Sigmoid colon (tissue), 7 donors: ENCODE measurements around the gene ATP11B. TPM values are rescaled to one million over a fixed set of nuclear protein-coding genes. Genes with fewer than 3 reads are reported as not detected.

Experiments
- DNase-seq: peaks from one replicate; pipeline ENCODE4 v3.0.0-alpha.2; 2019
- H3K27ac ChIP-seq, 4 donors: fragments of 200-600 bp; sonication (generic); one replicate each; pipeline ENCODE4 v1.5.1; 2016 to 2019; ENCODE audit warnings: mild to moderate bottlenecking in 1 of 4
- H3K27me3 ChIP-seq, 3 donors: fragments of 200-600 bp; sonication (generic); one replicate each; pipeline ENCODE4 v1.5.1; 2019; ENCODE audit warnings: mild to moderate bottlenecking in 1 of 3
- H3K36me3 ChIP-seq, 4 donors: fragments of 200-600 bp; sonication (generic); one replicate each; pipeline ENCODE4 v1.5.1; 2016 to 2019
- H3K4me1 ChIP-seq, 4 donors: fragments of 200-600 bp; sonication (generic); one replicate each; pipeline ENCODE4 v1.5.1; 2017 to 2019
- H3K4me3 ChIP-seq, 4 donors: fragments of 200-600 bp; sonication (generic); one replicate each; pipeline ENCODE4 v1.5.1; 2017 to 2019; ENCODE audit warnings: mild to moderate bottlenecking in 2 of 4, moderate library complexity in 1 of 4
- H3K9me3 ChIP-seq, 4 donors: fragments of 200-600 bp in 3 of 4; sonication (generic) in 3 of 4; one replicate each; pipeline versions ENCODE4 v1.5.1 to v1.6.1; 2013 to 2019
- CTCF ChIP-seq, 4 experiments: fragments of 450-650 bp in 3 of 4; fragments of 200-600 bp in 1 of 4; IDR thresholded peaks; one replicate each; pipeline ENCODE4 v1.5.1; 2016 to 2019; ENCODE audit warnings: antibody characterized with exemption in 4 of 4, mild to moderate bottlenecking in 3 of 4, moderate library complexity in 2 of 4
- EP300 ChIP-seq, 4 donors: sonication (generic); formaldehyde crosslinking; IDR thresholded peaks; one replicate each; pipeline ENCODE4 v1.6.1; 2017; ENCODE audit warnings: antibody characterized with exemption in 4 of 4
- POLR2A ChIP-seq, 2 donors: fragments of 450-650 bp; IDR thresholded peaks; one replicate each; pipeline ENCODE4 v1.6.1; 2016; ENCODE audit warnings: antibody characterized with exemption in 2 of 2, mild to moderate bottlenecking in 2 of 2, moderate library complexity in 2 of 2
- POLR2AphosphoS5 ChIP-seq, 4 donors: sonication (generic); formaldehyde crosslinking; IDR thresholded peaks; one replicate each; pipeline ENCODE4 v1.6.1; 2017; ENCODE audit warnings: antibody characterized with exemption in 4 of 4
- WGBS, 2 donors: extraction: QIAGEN DNeasy Blood & Tissue Kit; methylation state at CpG; one replicate each; pipeline ENCODE4 v1.1.7; 2013; 5-methylcytosine and 5-hydroxymethylcytosine counted together
- intact Hi-C: fragments of 100-400 bp; cut with DNase I; formaldehyde crosslinking; loops from one replicate; pipeline ENCODE4 v1.15.1; 2023
- polyA plus RNA-seq, 3 donors: library from polyadenylated mRNA; stranded (reverse); fragments of 200-250 nt; gene quantifications; one replicate each; pipeline ENCODE4 v1.2.3, GENCODE V29; 2013
- total RNA-seq, 4 donors: library from RNA; depleted of rRNA; stranded (reverse); fragments of >200 nt; gene quantifications; one replicate each; pipeline ENCODE4 v1.1.0, GENCODE V29; 2016
- donor health status: healthy with polysubstance abuse.
- donor health status: Bipolar disorder and iron deficiency.
- donor health status: healthy.

Gene ATP11B
- total and polyA plus RNA-seq, 7 donors, result 6.7 to 69.9 (median 41.8) TPM

GRCh38 chr3:182970811-182971418 lies 177.6 kb downstream of the ATP11B start:
- no peak overlapping the region for H3K4me3 ChIP-seq
- 30 to 76% methylated on average over 3 of the region's 3 CpGs for WGBS, 2 donors
- no peak overlapping the region for H3K27ac ChIP-seq
- DNase-seq, result no peak
- no peaks in the 10 kb centered on the region for H3K9me3 ChIP-seq
- H3K27me3 ChIP-seq, result no peaks in the 10 kb centered on the region
- H3K36me3 ChIP-seq, result no peaks in the 10 kb centered on the region
- intact Hi-C loops, result no loop called here
- peaks cover 0 to 39% (median 35%) of the 10 kb centered on the region in 4 donors for H3K4me1 ChIP-seq
- TF ChIP-seq EP300 (IDR thresholded peaks at IDR 0.05), result no peak
- TF ChIP-seq POLR2A (IDR thresholded peaks at IDR 0.05), result no peak
- TF ChIP-seq CTCF (IDR thresholded peaks at IDR 0.05), result no peak
- no peak for TF ChIP-seq POLR2AphosphoS5 (IDR thresholded peaks at IDR 0.05)

Other genes starting within 250 kb of the ATP11B start
- gene DCUN1D1, start 187.0 kb downstream of the ATP11B start, total RNA-seq, result 10 to 100 TPM; 41.0 to 47.1 (median 43.7) TPM
- 10 to 100 TPM in 2 of 3 donors, 1 to 10 TPM in 1; 9.4 to 15.5 (median 10.2) TPM for gene DCUN1D1, start 187.0 kb downstream of the ATP11B start, polyA plus RNA-seq